Activated gamma-delta T cell treated with anti-CD3 and anti-CD28 coated beads, Interleukin-2, amount 50 U/mL, for 16 hours (primary cell): ENCODE measurements around the gene KLC3.
"Not testable (repeated sequence)": the region's sequence is repeated elsewhere in the genome, so short reads cannot be mapped to it uniquely, and the experiment has no call there.

Experiments used
- DNase-seq: peaks from one replicate; pipeline ENCODE4 v3.0.0-alpha.2; 2020; ENCODE audit warnings: low read depth

The KLC3 gene

DNA sequence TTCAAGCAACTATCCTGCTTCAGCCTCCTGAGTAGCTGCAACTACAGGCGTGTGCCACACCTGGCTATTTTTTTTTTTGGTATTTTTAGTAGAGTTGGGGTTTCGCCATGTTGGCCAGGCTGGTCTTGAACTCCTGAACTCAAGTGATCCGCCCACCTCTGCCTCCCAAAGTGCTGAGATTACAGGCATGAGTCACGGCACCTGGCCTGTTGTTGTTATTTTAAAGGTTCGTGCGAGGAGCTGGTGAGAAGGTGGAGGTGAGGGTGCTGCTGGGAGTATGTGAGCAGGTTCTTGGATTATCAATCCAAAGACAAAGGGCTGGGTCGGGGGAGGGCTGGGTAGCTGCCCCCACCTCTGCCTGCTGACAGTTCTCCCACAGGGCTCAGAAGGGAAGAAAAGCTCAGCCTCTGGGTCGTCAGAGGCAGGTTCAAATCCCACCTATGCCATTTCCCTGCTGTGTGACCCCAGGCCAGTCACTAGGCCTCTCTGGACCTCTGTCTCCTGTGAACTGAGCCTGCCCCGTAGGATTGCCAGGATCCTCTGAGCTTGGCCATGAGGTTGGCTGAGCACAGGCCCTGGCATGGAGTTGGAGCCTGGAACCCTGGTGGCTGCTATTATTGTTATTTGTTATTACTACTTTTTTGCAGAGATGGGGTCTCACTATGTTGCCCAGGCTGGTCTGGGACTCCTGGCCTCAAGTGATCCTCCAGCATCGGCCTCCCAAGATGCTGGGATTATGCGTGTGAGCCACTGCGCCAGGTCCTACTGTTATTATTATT, 19.4 kb upstream of the KLC3 start:
- DNase-seq = no peak

DNA sequence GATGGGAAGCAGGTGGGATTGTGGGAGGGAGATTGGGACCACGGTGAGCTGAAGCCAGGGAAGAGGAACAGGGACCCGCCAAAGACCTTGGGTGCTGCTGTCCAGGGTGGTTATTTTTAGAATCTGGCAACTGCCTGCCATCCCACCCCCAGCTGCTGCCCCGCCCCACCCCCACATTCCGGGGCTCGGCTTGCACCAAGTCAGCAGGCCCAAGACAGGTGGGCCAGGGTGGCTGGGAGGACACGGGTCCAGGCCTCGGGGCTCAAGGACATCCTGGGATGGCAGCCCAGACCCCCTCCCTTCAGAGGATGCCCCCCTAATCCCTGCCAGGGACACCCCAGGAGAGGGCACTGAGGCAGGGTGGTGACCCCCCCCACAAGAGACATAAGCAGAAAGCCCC, 18.7 kb upstream of the KLC3 start:
- no peak for DNase-seq

DNA sequence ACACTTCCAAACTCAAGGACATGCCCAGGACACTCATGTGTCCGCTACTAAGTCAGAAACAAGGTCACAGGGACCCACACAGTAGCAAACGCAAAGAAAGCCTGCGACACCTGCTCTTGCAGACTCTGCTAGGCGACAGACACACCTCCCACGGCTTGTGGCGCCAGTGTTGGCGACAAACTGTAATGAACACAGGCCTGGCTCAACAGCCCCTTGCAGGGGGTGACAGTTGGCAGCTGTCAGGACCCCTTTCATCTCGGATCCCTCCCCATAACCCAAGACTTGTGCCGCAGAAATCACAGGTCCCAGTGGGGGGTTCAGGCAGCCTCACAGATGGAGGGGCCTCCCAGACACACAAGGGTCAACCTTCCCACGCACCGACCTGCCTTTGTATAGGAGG, 18.2 kb upstream of the KLC3 start:
- no peak for DNase-seq

DNA sequence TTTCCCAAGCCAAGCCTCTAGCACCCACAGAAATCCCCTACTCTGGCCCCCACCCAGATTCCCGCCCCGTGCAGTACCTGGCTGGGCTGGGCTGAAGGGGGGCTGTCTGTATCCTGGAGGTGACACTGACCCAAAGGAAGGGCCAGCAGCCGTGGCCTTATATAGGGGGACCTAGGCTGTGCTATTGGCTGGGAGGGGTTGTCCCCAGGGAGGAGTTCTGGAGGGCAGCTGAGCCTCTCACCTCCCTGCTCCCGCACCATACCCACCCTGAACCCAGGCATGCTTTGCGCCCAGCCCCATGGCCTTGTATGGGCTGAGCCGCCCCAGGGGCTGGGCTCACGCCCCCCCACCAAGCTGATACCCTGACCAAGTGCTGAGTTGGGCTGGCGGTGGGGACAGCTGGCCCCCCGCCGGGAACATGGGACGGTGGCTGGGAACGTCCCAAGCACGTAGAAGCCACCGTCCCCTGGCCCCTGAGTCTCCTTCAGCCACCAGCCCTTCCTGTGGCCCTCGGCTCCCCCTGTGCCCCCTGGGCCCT, 17.7 kb upstream of the KLC3 start, which contains the start of gene CKM:
Gene CKM (minus strand): TSS at position 132 of the 538 bp plus-strand sequence. CDS start 3,162 bp downstream, outside the sequence.
- DNase-seq = no peak

DNA sequence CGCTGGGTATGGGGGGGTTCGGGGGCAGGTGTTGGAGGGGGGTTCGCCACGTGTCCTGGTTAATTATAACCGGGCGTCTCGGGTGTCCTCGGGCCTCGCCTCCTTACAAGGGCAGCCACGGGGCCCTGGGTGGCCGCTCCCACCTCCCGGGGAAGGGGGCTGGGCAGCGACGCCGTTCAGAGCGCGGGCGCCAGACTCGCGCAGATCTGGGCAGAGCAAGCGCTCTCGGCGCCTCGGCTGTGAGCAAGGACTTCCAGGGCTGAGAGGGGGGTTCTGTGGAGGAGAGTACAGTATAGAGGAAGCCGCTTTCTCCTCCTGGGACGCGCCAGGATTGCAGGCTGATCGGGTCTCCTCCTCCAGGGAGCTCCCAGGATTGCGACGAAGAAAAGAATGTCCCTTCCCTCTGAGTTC, 16.9 kb upstream of the KLC3 start:
- no peak for DNase-seq

DNA sequence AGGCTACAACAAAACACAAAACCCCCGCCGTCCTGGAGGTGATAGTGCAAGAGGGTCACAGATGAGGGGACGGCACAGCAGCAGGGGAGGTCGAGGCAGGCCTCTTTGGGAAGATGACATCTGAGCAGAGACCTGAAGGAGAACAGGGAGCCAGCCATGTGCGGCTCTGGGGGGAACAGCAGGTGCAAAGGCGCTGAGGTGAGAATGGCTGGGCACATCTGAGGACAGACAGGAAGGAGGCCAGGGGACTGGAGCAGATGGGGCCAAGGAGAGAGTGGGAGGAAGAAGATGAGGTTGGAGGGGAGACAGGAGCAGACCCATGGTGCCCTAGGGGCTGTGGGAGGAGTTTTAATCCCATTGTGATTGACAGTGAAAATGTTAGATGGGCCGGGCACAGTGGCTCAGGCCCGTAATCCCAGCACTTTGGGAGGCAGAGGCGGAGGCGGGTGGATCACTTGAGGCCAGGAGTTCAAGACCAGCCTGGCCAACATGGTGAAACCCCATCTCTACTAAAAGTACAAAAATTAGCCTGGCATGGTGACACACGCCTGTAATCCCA, 16.1 kb upstream of the KLC3 start:
- DNase-seq = no peak

DNA sequence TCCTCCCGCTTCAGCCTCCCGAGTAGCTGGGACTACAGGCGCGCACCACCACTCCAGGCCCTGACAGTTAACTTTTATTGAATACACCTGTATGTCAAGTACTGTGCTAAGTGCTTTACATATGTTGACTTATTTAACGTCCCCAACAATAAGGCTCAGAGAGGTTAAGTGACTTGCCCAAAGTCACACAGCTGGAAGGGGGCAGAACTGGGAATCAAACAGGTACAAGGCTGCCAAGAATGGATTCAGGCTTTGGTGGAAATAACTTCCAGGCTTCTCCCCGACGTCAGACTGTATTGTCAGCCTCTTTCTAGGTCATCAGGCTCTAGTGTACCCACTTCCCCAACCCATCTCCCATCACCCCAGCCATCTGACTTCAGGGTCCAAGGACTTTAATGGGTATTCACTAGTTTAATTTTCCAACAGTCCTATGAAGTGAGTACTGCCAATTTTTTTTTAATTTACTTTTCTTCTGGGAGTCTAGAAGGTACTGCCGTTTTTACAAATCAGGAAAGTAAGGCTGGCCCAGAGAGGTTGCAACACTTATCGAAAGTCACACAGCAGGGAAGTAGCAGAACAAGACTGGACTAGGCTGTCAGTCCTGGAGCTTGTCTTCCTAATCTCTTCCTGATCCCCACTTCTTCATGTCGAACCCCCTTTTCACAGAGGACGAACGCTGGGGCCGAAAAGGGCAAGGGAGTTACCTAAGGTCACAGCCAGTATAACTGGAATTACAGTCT, 13.0 kb upstream of the KLC3 start:
- no peak for DNase-seq

DNA sequence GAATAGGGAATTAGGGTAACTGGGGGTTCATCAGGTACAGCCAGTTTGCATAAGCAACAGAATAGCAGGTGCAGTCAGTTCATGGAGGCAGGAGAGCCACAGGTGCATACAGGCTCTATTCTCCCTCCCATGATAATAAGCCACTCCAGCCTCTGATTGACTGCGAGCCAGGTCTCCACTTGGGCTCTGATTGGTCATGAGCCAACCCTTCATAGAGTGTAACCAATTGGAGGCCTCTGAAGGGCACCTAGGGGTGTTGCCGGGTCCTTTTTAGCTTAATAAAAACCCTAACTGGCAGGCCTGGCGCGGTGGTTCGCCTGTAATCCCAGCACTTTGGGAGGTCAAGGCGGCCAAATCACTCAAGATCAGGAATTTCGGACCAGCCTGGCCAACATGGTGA, 9.1 kb upstream of the KLC3 start:
- no peak for DNase-seq

DNA sequence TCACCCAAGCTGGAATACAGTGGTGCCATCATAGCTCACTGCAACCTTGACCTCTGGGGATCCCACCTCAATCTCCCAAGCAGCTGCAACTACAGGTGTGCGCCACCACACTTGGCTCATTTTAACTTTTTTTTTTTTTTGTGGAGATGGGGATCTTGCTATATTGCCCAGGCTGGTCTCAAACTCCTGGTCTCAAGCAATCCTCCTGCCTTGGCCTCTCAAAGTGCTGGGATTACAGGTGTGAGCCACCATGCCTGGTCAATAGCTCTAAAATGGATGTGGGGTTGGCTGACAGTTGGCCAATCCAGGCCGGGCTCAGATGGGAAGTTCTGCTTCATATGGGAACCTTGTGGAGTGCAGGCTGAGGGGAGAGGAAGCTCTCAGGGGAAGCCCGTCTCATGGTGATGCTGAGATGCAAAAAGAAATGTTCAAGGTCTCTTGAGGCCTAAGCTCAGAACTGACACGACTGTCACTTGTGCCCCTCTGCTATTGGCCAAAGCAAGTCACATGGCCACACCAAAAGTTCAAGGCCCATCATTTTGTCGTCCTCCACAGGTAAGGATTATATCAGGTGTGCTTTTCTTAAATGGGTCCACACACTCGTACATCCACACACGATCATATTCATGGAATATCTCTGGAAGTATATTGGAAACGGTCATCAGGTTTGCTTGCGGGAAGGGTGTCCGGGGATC, 6.8 kb upstream of the KLC3 start:
- no peak for DNase-seq

DNA sequence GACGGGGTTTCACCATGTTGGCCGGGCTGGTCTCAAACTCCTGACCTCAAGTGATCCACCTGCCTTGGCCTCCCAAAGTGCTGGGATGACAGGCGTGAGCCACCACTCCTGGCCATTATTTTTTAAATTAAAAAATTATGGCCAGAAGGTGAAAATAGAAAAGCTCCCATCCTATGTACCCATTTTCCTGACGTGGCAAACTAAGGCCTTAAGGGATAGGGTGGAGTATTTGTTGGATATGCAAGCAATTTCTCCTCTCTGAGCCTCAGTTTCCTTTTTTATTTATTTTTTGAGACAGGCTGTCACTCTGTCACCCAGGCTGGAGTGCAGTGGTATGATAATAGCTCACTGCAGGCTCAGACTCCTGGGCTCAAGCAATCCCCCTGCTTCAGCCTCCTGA, 5.7 kb upstream of the KLC3 start:
- DNase-seq = not testable (repeated sequence)

DNA sequence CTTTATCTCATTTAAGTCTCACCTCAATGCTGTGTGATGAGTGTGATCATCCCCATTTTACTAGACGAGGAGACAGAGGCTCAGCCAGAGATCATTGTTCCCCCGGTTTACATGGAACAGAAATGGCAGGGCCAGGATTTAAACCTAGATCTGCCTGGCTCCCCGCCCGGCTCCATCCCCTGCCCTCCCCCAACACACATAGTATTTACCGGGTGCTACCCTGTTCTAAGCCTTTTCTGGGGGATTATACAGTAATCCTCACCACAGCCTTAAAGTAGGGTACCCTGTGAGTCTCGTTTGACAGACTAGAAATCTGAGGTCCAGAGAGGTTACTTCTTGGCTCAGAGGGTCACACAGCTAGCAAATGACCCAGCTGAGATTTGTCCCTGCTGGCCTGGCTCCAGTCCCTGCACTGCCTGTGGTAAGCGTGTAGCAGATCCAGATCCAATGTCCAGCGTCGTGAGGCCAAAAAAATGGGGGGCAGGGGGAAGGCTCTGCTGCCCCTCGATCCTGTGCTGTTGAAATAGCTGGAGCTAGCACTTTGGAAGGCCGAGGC, 3.8 kb upstream of the KLC3 start:
- no peak for DNase-seq

DNA sequence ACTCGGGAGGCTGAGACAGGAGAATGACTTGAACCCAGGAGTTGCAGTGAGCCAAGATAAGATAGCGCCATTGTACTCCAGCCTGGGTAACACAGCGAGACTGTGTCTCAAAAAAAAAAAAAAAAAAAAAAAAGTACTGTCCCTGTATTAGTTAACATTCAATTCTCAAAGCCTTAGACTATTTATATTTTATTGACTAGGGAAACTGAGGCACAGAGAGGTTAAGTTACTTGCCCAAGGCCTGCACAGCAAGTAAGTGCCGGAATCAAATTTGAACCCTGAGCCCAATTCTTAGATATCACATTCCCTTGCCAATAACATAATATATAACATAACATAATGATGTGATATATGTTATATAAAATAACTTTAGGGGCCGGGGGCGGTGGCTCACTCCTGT, 921 bp upstream of the KLC3 start:
- DNase-seq = no peak

DNA sequence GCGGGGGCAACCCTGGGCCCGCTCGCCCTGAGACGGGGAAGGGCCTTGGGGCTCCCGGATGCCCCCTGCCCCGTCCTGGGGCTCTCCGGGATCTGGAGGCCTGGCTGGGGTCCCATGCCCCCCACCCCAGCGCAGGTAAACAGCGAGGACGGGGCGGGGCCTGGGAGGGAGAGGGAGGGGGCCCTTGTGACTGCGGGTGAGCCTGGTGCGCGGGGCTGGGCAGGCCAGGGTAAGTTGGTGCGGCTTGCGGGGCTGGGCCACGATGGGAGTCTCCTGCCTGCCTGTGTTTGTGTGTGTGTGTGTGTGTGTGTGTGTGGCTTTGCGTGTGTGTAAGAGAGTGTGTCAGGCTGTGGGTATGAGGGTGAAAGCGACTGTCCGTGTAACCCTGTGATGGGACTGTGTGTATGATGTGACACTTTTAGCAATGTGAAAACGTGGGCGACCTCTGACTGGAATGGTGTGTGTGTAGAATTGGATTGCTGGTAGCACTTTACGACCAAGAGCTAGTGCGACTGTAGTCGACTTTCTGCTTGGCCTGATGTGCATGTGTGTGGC, 426 bp downstream of the KLC3 start:
- DNase-seq = no peak

DNA sequence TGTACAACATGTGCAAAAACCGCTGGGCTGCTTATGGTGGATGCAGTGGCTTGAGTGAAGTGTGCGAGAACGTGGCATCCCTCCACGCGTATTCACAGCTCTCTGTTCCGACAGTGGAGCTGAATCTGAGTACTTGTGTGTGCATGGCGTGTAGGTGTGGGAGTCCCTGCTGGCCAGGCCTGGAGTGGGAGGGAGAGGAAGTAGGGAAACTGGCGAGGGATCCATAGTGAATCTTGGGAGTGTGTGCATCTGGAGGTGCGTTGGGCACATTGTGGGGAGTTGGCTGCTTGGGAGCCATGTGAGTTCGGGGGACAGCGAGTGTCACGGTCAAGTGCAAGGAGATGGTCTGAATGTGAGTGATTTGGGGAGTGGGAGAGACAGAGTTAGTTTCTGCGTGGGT, 2.4 kb downstream of the KLC3 start:
- DNase-seq = no peak

DNA sequence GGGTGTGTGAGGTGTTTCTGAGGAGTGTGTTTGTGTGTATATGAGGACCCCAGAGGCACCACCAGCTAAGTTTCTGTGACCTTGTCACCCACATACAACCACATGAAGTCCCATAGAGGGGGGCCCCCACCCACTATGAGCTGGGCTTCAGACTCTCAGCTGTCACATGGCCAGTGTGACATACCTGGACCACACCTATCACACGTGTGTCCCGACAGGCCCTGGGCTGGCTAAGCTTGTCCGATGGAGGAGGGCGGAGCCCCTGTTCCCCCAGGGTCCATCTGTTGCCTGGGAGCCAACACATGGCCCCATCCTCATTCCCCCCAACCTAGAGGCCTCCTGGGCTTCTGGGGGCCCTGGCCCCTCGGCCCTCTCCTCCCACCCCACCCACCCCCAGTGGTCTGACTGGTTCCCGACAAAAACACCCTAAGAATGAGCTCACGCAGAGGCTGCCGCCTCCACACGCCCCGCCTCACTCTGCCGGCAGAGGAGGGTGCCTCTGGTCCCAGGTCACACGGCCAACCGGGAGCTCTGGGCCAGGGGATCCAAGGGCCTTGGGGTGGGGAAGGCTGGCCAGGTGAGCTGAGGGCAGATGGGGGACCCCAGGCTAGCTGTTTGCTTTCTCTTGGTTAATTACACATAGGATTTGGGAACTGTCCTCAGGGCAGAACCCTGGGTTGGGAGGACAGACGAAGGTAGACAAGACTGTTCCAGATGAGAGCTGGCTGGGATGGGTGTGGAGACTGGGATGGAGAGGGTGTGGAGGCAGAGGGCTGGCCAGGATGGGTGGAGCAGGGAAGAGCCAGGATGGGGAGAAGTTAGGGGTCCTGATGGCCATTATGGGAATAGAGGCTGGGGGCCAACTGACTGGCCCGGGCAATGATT, 4.3 kb downstream of the KLC3 start:
- no peak for DNase-seq

DNA sequence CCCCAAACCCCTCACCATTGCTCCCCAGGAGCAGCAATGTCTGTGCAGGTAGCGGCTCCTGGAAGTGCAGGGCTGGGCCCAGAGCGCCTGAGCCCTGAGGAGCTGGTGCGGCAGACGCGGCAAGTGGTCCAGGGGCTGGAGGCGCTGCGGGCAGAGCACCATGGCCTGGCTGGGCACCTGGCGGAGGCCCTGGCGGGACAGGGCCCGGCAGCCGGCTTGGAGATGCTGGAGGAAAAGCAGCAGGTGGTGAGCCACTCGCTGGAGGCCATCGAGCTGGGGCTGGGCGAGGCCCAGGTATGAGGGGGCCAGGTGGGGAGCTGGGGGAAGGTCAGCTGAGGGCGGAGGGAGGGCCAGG, 4.9 kb downstream of the KLC3 start:
- no peak for DNase-seq

DNA sequence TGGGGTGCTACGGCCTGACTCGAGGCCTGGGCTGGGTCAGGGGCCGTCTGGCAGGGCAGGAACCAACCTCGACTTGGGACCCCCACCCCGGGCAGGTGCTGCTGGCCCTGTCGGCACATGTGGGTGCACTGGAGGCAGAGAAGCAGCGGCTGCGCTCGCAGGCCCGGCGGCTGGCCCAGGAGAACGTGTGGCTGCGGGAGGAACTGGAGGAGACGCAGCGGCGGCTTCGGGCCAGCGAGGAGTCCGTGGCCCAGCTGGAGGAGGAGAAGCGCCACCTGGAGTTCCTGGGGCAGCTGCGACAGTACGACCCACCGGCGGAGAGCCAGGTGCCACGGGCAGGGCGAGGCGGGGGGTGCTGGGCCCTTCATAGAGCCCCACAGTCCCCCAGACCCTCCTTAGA, 5.9 kb downstream of the KLC3 start:
- no peak for DNase-seq

DNA sequence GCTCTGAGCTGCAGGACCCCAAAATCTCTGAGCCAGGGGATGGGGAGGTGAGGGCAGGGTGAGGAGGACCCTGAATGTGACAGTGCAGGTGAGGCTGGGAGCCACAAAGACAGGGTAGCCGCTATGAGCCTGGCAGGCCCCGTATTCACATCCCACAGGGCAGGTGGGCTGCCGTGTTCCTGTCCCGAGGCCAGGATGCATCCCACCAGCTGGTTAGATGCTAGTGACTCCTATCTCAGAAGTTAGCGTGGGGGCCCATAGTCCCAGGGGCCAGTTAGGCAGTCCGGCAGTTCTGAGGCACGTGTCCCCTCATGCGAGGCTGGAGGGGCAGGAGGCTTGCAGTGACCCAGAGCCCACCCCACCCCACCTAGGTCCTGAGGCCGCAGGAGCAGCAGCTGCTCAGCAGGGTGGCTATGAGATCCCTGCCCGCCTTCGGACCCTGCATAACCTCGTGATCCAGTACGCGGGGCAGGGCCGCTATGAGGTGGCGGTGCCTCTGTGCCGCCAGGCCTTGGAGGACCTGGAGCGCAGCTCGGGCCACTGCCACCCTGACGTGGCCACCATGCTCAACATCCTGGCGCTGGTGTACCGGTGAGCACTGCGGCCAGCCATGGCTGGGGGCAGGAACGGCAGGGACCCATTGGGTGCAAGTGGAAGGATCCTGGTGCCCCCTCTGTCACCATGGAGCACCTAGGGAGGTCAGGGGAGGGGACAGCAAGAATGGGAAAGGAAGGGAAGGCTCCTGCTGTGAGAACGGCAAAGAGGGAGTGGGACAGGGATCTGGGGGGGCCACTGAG, 7.2 kb downstream of the KLC3 start:
- DNase-seq = no peak

DNA sequence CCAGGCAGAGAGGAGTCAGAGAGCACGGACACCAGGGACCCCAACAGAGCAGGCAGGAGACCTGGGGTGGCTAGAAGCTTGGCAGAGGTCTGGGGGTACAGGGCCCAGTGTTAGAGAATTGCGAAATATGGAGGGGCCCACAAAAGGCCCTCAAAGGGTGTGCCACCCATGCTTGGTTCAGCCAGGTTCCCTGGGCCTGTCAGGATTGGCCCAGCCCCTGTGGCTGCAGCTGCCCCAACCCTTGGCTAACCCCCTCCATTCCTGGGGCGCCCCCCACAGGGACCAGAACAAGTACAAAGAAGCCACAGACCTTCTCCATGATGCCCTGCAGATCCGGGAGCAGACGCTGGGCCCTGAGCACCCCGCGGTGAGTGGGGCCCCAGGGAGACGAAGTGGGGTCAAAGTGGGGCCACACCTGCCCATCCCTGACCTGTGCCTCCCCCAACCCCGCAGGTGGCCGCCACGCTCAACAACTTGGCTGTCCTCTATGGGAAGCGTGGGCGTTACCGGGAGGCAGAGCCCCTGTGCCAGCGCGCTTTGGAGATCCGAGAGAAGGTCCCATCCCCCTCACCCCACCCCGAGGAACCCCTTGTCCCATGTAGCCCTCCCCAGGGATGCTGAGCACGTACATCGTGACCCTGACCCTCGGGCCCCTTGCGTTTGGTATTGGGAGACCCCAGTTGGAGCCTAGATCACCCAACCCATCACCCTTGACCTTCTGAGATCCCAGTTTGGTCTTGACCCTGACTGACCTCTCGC, 8.0 kb downstream of the KLC3 start:
- no peak for DNase-seq

DNA sequence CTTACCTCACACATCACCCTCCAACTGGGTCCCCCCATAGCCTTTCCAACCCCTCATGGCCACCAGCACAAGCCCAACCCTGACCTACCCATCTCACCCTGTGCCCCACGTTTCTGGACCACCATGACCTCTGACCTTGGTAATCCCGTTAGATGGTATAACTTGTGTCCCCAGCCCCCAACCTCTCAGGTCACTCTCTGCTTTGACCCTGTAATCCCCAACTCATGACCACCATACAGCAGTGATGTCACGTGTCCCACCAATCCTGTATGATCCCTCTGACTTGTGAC, 8.5 kb downstream of the KLC3 start:
- no peak for DNase-seq
